Kidney epithelial cell (primary cell): ENCODE measurements around the gene USP24. TPM values are rescaled to one million over a fixed set of nuclear protein-coding genes. Genes with fewer than 3 reads are reported as not detected.
"Not testable (repeated sequence)": the region's sequence is repeated elsewhere in the genome, so short reads cannot be mapped to it uniquely, and the experiment has no call there.

Experiments used
- DNase-seq: peaks from one replicate; pipeline ENCODE4 v3.0.0-alpha.2; 2010; ENCODE audit warnings: low read depth
- H3K27me3 ChIP-seq: 2 replicates; pipeline ENCODE4 v1.6.0; 2011; ENCODE audit warnings: low read length; ENCODE audit not compliant: control insufficient read depth, insufficient read depth
- H3K36me3 ChIP-seq: 2 replicates; pipeline ENCODE4 v1.5.1; 2011; ENCODE audit warnings: low read length; ENCODE audit not compliant: control insufficient read depth, insufficient read depth
- H3K4me3 ChIP-seq: 2 replicates; pipeline ENCODE4 v1.5.1; 2011; ENCODE audit warnings: low read depth, mild to moderate bottlenecking, control low read depth, low read length
- total RNA-seq: library from RNA; depleted of rRNA; stranded (reverse); fragments of >200 nt; gene quantifications from 2 replicates; pipeline ENCODE4 v1.2.3, GENCODE V29; 2015
- TF ChIP-seq, protein P1 (sequence below): IDR thresholded peaks from 2 replicates; pipeline ENCODE4 v1.5.1; 2011; ENCODE audit warnings: mild to moderate bottlenecking, moderate library complexity, low read length, control low read depth, inconsistent platforms; ENCODE audit not compliant: insufficient read depth, poor library complexity, severe bottlenecking

The USP24 gene
- total RNA-seq, 1 donor from 2014 or later: 27.2 TPM

GRCh38 chr1:55200667-55201066 is 14.5 kb downstream of the USP24 start:
- no peak for DNase-seq
- TF ChIP-seq, protein P1, sequence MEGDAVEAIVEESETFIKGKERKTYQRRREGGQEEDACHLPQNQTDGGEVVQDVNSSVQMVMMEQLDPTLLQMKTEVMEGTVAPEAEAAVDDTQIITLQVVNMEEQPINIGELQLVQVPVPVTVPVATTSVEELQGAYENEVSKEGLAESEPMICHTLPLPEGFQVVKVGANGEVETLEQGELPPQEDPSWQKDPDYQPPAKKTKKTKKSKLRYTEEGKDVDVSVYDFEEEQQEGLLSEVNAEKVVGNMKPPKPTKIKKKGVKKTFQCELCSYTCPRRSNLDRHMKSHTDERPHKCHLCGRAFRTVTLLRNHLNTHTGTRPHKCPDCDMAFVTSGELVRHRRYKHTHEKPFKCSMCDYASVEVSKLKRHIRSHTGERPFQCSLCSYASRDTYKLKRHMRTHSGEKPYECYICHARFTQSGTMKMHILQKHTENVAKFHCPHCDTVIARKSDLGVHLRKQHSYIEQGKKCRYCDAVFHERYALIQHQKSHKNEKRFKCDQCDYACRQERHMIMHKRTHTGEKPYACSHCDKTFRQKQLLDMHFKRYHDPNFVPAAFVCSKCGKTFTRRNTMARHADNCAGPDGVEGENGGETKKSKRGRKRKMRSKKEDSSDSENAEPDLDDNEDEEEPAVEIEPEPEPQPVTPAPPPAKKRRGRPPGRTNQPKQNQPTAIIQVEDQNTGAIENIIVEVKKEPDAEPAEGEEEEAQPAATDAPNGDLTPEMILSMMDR: no peak
- no peaks in the 10 kb centered on the region for H3K36me3 ChIP-seq
- H3K4me3 ChIP-seq: no peak overlapping the region
- H3K27me3 ChIP-seq: no peaks in the 10 kb centered on the region

GRCh38 chr1:55199735-55200134 is 15.4 kb downstream of the USP24 start:
- not testable (repeated sequence) for H3K36me3 ChIP-seq, H3K27me3 ChIP-seq, H3K4me3 ChIP-seq, DNase-seq

- DNase-seq: no peak
- TF ChIP-seq, protein P1: no peak
- Histone ChIP-seq H3K36me3 (no peaks in the 10 kb centered on the region), H3K4me3 (no peak overlapping the region), H3K27me3 (no peaks in the 10 kb centered on the region)
These were observed 17.1 kb downstream of the USP24 start for GRCh38 chr1:55198044-55198443.

- H3K27me3 ChIP-seq: no peaks in the 10 kb centered on the region
- H3K36me3 ChIP-seq: no peaks in the 10 kb centered on the region
- DNase-seq: no peak
These were observed 18.1 kb downstream of the USP24 start for GRCh38 chr1:55197099-55197498.

DNA sequence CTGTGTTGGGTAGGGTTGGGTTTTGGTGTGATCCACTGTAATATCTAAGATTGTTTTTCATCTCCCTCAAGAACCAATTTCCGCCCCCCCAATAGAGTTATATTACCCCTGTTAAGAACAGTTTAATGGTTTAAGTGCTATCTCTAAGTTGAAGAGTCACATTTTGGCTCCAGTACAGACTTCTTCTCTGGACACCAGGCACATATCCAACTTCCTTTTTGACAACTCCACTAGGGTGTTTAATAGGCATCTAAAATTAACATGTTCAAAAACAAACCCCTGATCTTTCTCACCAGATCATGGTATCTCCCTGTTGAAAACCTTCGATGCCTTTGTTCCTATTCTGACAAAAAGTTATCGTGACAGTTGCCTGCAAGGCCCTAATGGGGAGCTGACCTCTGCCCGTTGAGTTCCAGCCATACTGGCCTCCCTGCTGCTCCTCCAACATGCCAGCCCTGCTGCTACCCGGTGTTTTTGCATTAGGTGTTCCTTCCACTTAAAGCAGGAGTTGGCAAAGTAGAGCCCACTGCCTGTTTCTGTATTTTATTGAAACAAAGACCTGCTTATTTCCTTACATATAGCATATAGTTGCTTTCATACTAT is 18.6 kb downstream of the USP24 start:
- Histone ChIP-seq H3K36me3 (no peaks in the 10 kb centered on the region), H3K27me3 (no peaks in the 10 kb centered on the region), H3K4me3 (no peak overlapping the region)
- DNase-seq: no peak
- TF ChIP-seq, protein P1: no peak

More at GRCh38 chr1:55197099-55197498, 18.1 kb downstream of the USP24 start:
- no peak overlapping the region for H3K4me3 ChIP-seq
- TF ChIP-seq, protein P1: no peak

GRCh38 chr1:55195521-55196233 is 19.5 kb downstream of the USP24 start:
- Histone ChIP-seq H3K27me3 (no peaks in the 10 kb centered on the region), H3K4me3 (no peak overlapping the region), H3K36me3 (no peaks in the 10 kb centered on the region)
- TF ChIP-seq, protein P1: no peak
- no peak for DNase-seq
